Common myeloid progenitor, CD34-positive (primary cell): ENCODE data around the gene UBE2QL1.
A peak's percentile ranks its signal among the peaks of the same experiment; 100 is the strongest.

Source experiments
- CTCF ChIA-PET: fragments of 350-600 bp; sonication (Branson Sonifier 250); formaldehyde crosslinking; loops from one replicate; lab custom pipeline; 2021; ENCODE audit warnings: antibody characterized with exemption; lab: Charles Lee
- POLR2A ChIA-PET: fragments of 350-600 bp; sonication (Branson Sonifier 250); formaldehyde crosslinking; loops from one replicate; lab custom pipeline; 2021; ENCODE audit warnings: antibody characterized with exemption; lab: Charles Lee
- DNase-seq, 3 donors: peaks; one replicate each; pipeline versions ENCODE4 v3.0.0 to v3.0.0-alpha.2; 2013
- H3K27ac ChIP-seq, 2 experiments: 1 replicate in 1 of 2; 2 replicates in 1 of 2; pipeline ENCODE4 v1.7.0; 2013; ENCODE audit warnings: inconsistent platforms in 2 of 2, low read length in 2 of 2, mild to moderate bottlenecking in 2 of 2, low read depth in 1 of 2, moderate library complexity in 1 of 2; ENCODE audit not compliant: severe bottlenecking in 2 of 2, insufficient read depth in 1 of 2, poor library complexity in 1 of 2
- H3K27me3 ChIP-seq, 5 experiments: replicated peaks in 2 of 5; 1 replicate in 3 of 5; 2 replicates in 2 of 5; pipeline versions ENCODE4 v1.6.1 to v1.7.0; 2013; ENCODE audit warnings: low read length in 4 of 5, mild to moderate bottlenecking in 2 of 5, moderate library complexity in 2 of 5, inconsistent platforms in 1 of 5; ENCODE audit not compliant: insufficient read depth in 5 of 5, control insufficient read depth in 4 of 5
- H3K36me3 ChIP-seq, 4 experiments: 1 replicate in 2 of 4; 2 replicates in 2 of 4; pipeline versions ENCODE4 v1.6.1 to v1.7.0; 2013; ENCODE audit warnings: low read length in 3 of 4, control low read depth in 1 of 4, mild to moderate bottlenecking in 1 of 4; ENCODE audit not compliant: control insufficient read depth in 4 of 4, insufficient read depth in 4 of 4
- H3K4me1 ChIP-seq, 4 experiments: 1 replicate in 3 of 4; 2 replicates in 1 of 4; pipeline versions ENCODE4 v1.6.1 to v1.7.1; 2013; ENCODE audit warnings: low read length in 3 of 4, mild to moderate bottlenecking in 3 of 4, control low read depth in 1 of 4, inconsistent platforms in 1 of 4, moderate library complexity in 1 of 4; ENCODE audit not compliant: control insufficient read depth in 4 of 4, insufficient read depth in 4 of 4; ENCODE audit errors: control extremely low read depth in 1 of 4
- H3K4me3 ChIP-seq, 7 experiments: 1 replicate in 4 of 7; 2 replicates in 3 of 7; pipeline versions ENCODE4 v1.5.1 to v1.7.0; 2013; ENCODE audit warnings: mild to moderate bottlenecking in 7 of 7, low read length in 6 of 7, moderate library complexity in 6 of 7, inconsistent platforms in 2 of 7, low read depth in 2 of 7, control low read depth in 1 of 7; ENCODE audit not compliant: insufficient read depth in 4 of 7, control insufficient read depth in 1 of 7; ENCODE audit errors: extremely low read depth in 1 of 7
- H3K9me3 ChIP-seq, 5 experiments: 1 replicate in 4 of 5; 2 replicates in 1 of 5; pipeline versions ENCODE4 v1.6.1 to v1.7.1; 2013; ENCODE audit warnings: low read length in 4 of 5, mild to moderate bottlenecking in 2 of 5, inconsistent platforms in 1 of 5, low read depth in 1 of 5, moderate library complexity in 1 of 5; ENCODE audit not compliant: control insufficient read depth in 4 of 5, insufficient read depth in 2 of 5; ENCODE audit errors: control extremely low read depth in 1 of 5
- WGBS: methylation state at CpG from one replicate; pipeline ENCODE4 v1.1.5; 2013; ENCODE audit not compliant: insufficient coverage; 5-methylcytosine and 5-hydroxymethylcytosine counted together

The UBE2QL1 gene

DNA sequence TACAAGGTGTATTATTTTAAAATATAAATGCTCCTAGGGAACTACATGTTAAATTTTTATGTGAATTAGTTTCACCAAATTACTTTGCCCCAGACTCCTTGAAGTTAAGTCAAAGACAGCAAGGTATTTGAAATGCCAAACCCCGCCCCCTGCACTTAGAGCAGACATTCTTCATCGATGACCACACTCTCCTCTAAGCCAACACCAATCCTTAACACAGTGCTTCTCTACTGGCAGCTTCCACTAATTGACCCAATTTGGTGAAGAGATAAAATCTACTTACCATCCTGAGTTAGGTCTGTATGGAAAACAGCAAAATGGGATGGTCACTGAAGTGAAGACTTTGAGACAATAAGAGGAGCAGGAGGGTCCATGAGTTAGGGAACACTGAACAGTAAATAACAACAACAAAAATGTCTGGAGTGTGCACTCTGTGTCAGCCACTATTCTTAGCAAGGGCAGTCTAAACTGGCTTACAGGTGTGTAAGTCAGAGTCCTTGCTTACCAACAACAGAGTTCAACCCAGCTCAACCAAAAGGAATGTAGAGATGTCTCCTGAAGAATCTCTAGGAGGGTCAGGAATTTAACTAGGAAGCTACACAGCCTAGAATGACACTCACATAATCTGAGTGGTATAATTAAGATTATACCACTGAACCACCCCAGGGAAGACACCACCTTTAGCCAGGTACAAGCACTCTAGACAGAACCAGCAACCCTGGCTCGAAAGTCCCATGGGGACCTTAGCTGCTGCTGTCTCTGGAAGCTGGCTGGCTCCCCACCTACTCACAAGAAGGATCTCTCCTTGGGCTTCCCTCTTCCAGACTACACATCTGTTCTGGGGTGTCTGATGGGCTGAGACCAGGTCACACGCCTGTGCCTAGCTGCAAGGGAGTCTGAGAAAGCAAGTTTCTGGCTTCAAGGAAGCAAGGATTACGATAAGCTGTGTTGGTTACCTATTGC is 8.8 kb upstream of the UBE2QL1 start:
- CTCF ChIA-PET: no interaction called here
- WGBS: 100% methylated on average over 2 of the region's 5 CpGs
- POLR2A ChIA-PET: no interaction called here

DNA sequence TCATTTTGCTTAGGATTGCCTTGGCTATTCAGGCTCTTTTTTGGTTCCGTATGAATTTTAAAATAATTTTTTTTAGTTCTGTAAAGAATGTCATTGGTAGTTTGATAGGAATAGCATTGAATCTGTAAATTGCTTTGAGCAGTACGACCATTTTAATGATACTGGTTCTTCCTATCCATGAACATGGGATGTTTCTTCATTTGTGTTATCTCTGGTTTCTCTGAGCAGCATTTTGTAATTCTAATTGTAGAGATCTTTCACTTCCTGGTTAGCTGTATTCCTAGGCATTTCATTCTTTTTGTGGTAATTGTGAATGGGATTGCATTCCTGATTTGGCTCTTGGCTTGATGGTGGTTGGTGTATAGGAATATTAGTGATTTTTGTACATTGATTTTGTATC is 6.3 kb upstream of the UBE2QL1 start:
- DNase-seq: no peak

More for the DNA sequence above, 8.8 kb upstream of the UBE2QL1 start:
- peaks cover 0 to 17% (median 5%) of the 10 kb centered on the region in 5 experiments for H3K9me3 ChIP-seq
- peaks cover 0 to 10% (median 2%) of the 10 kb centered on the region in 5 experiments for H3K27me3 ChIP-seq
- H3K4me3 ChIP-seq: no peak overlapping the region
- H3K36me3 ChIP-seq: no peaks in the 10 kb centered on the region
- no peak overlapping the region for H3K27ac ChIP-seq
- DNase-seq: no peak
- no peaks in the 10 kb centered on the region for H3K4me1 ChIP-seq

DNA sequence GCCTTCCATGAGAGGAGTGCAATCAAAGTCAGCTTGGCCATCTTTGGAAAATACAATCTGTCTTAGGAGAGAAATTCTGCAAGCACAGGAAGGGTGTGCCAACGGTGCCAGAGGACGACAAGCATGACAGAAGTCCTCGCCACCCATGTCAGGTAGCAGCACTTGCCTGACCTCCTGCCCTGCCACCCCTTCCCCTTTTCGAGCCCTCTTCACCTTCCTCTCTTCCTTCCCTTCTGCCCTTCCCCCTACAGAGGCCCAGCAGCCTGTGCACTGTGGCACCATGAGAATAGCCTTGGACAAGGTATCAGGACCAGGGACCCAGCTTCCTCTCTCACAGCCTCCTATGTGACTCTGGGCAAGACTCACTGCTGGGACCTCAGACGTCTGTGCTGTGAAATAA is 5.3 kb upstream of the UBE2QL1 start:
- Histone ChIP-seq H3K9me3 (peaks cover 0 to 17% (median 5%) of the 10 kb centered on the region in 5 experiments), H3K27ac (no peak overlapping the region), H3K4me3 (no peak overlapping the region), H3K4me1 (no peaks in the 10 kb centered on the region), H3K27me3 (peaks cover 0 to 7% (median 4%) of the 10 kb centered on the region in 5 experiments), H3K36me3 (no peaks in the 10 kb centered on the region)
- no peak for DNase-seq
- POLR2A ChIA-PET: no interaction called here
- 45% methylated on average over 5 of the region's 5 CpGs for WGBS
- CTCF ChIA-PET: no interaction called here

More for the DNA sequence above, 6.3 kb upstream of the UBE2QL1 start:
- peaks cover 0 to 17% (median 5%) of the 10 kb centered on the region in 5 experiments for H3K9me3 ChIP-seq
- H3K27me3 ChIP-seq: peaks cover 0 to 5% (median 0%) of the 10 kb centered on the region in 5 experiments
- ChIA-PET POLR2A (interaction anchor here (0.7 kb wide), 1 partner anchor 48 kb away, joined by 3 read pairs; no protein-coding TSS in a partner anchor), CTCF (no interaction called here)
- 100% methylated on average over 1 of the region's 2 CpGs for WGBS
- H3K4me3 ChIP-seq: no peak overlapping the region
- no peaks in the 10 kb centered on the region for H3K36me3 ChIP-seq
- no peak overlapping the region for H3K27ac ChIP-seq
- no peaks in the 10 kb centered on the region for H3K4me1 ChIP-seq

DNA sequence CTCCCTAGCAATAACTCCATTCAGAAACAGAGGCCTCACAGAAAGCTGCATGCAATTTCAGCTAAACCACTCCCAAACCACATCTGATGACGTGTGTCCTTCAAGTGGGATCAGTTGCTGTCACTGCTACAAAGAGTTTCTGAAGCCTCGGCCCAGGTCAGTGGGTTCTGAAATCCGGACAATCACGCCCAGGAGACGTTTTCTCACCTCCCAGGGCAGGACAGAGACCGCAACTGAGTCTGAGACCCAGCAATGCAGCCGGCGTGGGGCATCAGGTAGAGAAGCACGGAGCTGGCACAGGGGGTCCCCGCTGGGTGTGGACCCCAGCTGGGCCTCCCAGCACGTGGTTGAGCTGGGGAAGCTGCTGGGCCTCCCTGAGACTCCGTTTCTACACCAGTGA is 2.6 kb upstream of the UBE2QL1 start:
- ChIA-PET CTCF (interaction anchor here (0.6 kb wide), 1 partner anchor 58 kb away, joined by 6 read pairs; no protein-coding TSS in a partner anchor), POLR2A (no interaction called here)
- Histone ChIP-seq H3K4me3 (no peak overlapping the region), H3K9me3 (peaks cover 0 to 3% (median 0%) of the 10 kb centered on the region in 5 experiments), H3K4me1 (peaks cover 0 to 8% (median 7%) of the 10 kb centered on the region in 4 experiments), H3K36me3 (no peaks in the 10 kb centered on the region), H3K27ac (no peak overlapping the region), H3K27me3 (peaks cover 6 to 30% (median 17%) of the 10 kb centered on the region in 5 experiments)
- DNase-seq: no peak
- 94% methylated on average over 11 of the region's 12 CpGs for WGBS

DNA sequence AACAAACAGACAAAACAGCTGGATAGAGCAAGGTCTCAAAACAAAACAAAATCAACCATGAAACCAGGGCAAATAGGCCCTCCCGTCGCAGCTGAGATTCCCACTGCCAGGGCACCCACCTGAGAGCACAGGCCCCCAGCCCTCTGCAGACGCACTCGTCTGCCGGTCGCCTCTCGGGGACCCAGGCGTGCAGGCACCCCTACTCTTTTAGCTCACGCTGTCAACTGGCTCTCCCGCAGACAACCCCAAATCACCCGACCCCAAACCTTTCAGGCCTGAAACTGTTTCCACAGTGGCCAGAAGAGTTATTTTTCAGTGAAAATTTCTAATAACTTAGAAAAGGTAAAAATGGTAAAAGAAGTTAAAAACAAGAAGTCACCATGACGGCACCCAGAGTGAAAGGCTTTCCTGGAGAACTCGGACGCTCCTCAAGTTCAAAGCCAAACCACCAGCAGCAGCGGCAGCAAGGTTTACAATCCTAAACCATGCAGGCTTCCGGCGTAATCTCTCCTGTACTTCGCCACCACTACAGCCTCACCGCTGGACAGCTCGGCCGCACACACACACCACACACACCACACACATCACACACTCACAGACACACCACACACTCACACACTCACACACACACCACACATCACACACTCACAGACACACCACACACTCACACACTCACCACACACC is 1.9 kb upstream of the UBE2QL1 start:
- ChIA-PET POLR2A (no interaction called here), CTCF (no interaction called here)
- Histone ChIP-seq H3K27ac (no peak overlapping the region), H3K4me3 (no peak overlapping the region), H3K4me1 (peaks cover 0 to 8% (median 7%) of the 10 kb centered on the region in 4 experiments), H3K27me3 (peaks cover 10 to 38% (median 22%) of the 10 kb centered on the region in 5 experiments), H3K9me3 (peaks cover 0 to 3% (median 0%) of the 10 kb centered on the region in 5 experiments), H3K36me3 (no peaks in the 10 kb centered on the region)
- WGBS: 76% methylated on average over 17 of the region's 21 CpGs
- DNase-seq: peak; percentile 31 to 88 (median 70)

DNA sequence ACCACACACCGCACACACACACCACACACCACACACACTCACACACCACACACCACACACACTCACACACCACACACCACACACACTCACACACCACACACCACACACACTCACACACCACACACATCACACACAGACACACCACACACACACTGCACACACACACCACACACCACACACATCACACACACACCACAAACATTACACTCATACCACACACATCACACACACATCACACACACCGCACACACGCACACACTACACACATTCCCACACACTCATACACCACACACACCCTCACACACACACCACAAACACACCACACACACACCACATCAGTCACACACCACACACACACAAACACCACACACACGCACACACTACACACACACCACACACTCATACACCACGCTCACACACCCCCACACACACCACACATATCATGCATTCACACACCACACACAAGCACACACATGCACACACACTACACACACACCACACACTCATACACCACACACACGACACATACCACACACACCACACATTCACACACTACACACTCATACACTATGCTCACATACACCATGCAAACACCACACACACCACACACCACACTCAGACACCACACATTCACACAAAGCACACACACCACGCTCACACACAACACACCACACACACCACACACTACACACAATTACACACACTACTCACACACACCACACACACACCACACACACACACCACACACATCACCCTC is 1.1 kb upstream of the UBE2QL1 start:
- 100% methylated on average over 4 of the region's 7 CpGs for WGBS
- Histone ChIP-seq H3K9me3 (peaks cover 0 to 3% (median 0%) of the 10 kb centered on the region in 5 experiments), H3K36me3 (no peaks in the 10 kb centered on the region), H3K27ac (no peak overlapping the region), H3K4me1 (peaks cover 0 to 8% (median 7%) of the 10 kb centered on the region in 4 experiments), H3K27me3 (peaks cover 11 to 44% (median 25%) of the 10 kb centered on the region in 5 experiments), H3K4me3 (no peak overlapping the region)
- ChIA-PET POLR2A (interaction anchor here (1.3 kb wide), 1 partner anchor 38 kb away, joined by 4 read pairs; no protein-coding TSS in a partner anchor), CTCF (no interaction called here)
- peak in 2 of 3 donors; percentile 39 to 69 for DNase-seq
